Esophagus squamous epithelium (tissue), 5 donors: Measurements from ENCODE around the gene DAPK1. TPM values are rescaled to one million over a fixed set of nuclear protein-coding genes. Genes with fewer than 3 reads are reported as not detected.

Experiments
- DNase-seq: peaks from one replicate; lab custom pipeline; 2025; lab: John Stamatoyannopoulos, UW
- H3K27ac ChIP-seq, 4 donors: fragments of 200-600 bp; sonication (generic); one replicate each; pipeline ENCODE4 v1.5.1; 2016 to 2019; ENCODE audit warnings: mild to moderate bottlenecking in 1 of 4
- H3K27me3 ChIP-seq, 4 donors: fragments of 200-600 bp; sonication (generic); 1 replicate in 3 of 4; 2 replicates in 1 of 4; pipeline versions ENCODE4 v1.5.1 to v1.6.0; 2017 to 2021; ENCODE audit warnings: antibody characterized with exemption in 1 of 4
- H3K36me3 ChIP-seq, 3 donors: fragments of 200-600 bp; sonication (generic); one replicate each; pipeline ENCODE4 v1.5.1; 2016 to 2019
- H3K4me1 ChIP-seq, 3 donors: fragments of 200-600 bp; sonication (generic); one replicate each; pipeline ENCODE4 v1.5.1; 2017 to 2019
- H3K4me3 ChIP-seq, 4 donors: fragments of 200-600 bp; sonication (generic); 1 replicate in 3 of 4; 2 replicates in 1 of 4; pipeline ENCODE4 v1.5.1; 2016 to 2019; ENCODE audit warnings: mild to moderate bottlenecking in 2 of 4, moderate library complexity in 1 of 4
- H3K9me3 ChIP-seq, 3 donors: fragments of 200-600 bp; sonication (generic); one replicate each; pipeline ENCODE4 v1.5.1; 2016 to 2019
- CTCF ChIP-seq, 6 experiments: fragments of 450-650 bp in 4 of 6; fragments of 200-600 bp in 2 of 6; sonication (generic) in 2 of 6; IDR thresholded peaks; one replicate each; pipeline ENCODE4 v1.5.1; 2016 to 2019; ENCODE audit warnings: antibody characterized with exemption in 6 of 6, mild to moderate bottlenecking in 4 of 6, moderate library complexity in 4 of 6
- POLR2A ChIP-seq, 4 donors: fragments of 450-650 bp; IDR thresholded peaks; one replicate each; pipeline ENCODE4 v1.6.1; 2017; ENCODE audit warnings: antibody characterized with exemption in 4 of 4, mild to moderate bottlenecking in 4 of 4, moderate library complexity in 3 of 4
- WGBS, 2 donors: methylation state at CpG; one replicate each; pipeline ENCODE4 v1.1.5; 2018; 5-methylcytosine and 5-hydroxymethylcytosine counted together
- intact Hi-C: fragments of 100-400 bp; cut with DNase I; formaldehyde crosslinking; loops from one replicate; pipeline ENCODE4 v1.15.0; 2022
- total RNA-seq, 4 donors: library from RNA; depleted of rRNA; stranded (reverse); fragments of >200 nt; gene quantifications; one replicate each; pipeline ENCODE4 v1.1.0, GENCODE V29; 2016
- donor health status: DM: yes; HTN: yes; CAD: no.

Gene DAPK1
- total RNA-seq, 4 donors from 2014 or later: 2.2 to 14.5 (median 5.5) TPM

DNA sequence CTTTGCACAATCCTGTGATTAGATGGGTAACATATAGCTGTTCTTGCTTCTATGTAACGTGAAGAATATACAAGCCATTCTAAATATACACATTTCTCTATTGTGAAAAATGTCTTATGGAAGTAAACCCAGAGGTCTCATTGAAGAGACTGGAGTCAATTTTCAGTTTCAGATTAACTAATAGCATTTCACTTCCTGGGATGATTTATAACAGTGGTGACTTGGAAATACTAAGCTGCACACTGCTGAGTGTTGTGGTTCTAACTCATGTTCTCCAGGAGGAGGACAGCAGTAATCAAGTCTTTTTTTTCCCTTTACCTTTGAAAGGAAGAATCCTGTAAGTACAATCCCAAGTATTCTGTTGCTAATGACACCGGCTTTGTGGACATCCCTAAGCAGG is 231.6 kb downstream of the DAPK1 start:
- WGBS, 2 donors: 89 to 91% methylated on average over 2 of the region's 2 CpGs
- no peak for TF ChIP-seq POLR2A (IDR thresholded peaks at IDR 0.05)
- no peak for TF ChIP-seq CTCF (IDR thresholded peaks at IDR 0.05)
- intact Hi-C loops: no loop called here
- H3K4me1 ChIP-seq: peaks cover 4 to 38% (median 4%) of the 10 kb centered on the region in 3 donors
- peaks cover 0 to 31% (median 0%) of the 10 kb centered on the region in 3 donors for H3K36me3 ChIP-seq
- DNase-seq: no peak
- no peak overlapping the region for H3K27ac ChIP-seq
- no peaks in the 10 kb centered on the region for H3K9me3 ChIP-seq
- H3K4me3 ChIP-seq: no peak overlapping the region
- peaks cover 0 to 8% (median 0%) of the 10 kb centered on the region in 4 donors for H3K27me3 ChIP-seq

- TF ChIP-seq CTCF (IDR thresholded peaks at IDR 0.05): no peak
- TF ChIP-seq POLR2A (IDR thresholded peaks at IDR 0.05): no peak
- Histone ChIP-seq H3K4me1 (peaks cover 4 to 26% (median 4%) of the 10 kb centered on the region in 3 donors), H3K9me3 (no peaks in the 10 kb centered on the region), H3K27ac (no peak overlapping the region), H3K36me3 (peaks cover 0 to 31% (median 0%) of the 10 kb centered on the region in 3 donors), H3K27me3 (peaks cover 0 to 6% (median 0%) of the 10 kb centered on the region in 4 donors), H3K4me3 (no peak overlapping the region)
- intact Hi-C loops: no loop called here
- DNase-seq: no peak
- WGBS, 2 donors: 82 to 87% methylated on average over 2 of the region's 2 CpGs
Measured at GRCh38 chr9:87731321-87731720, 233.7 kb downstream of the DAPK1 start.

- 50 to 86% methylated on average over 1 of the region's 1 CpG for WGBS, 2 donors
- intact Hi-C loops: no loop called here
- Histone ChIP-seq H3K27ac (no peak overlapping the region), H3K9me3 (no peaks in the 10 kb centered on the region), H3K4me1 (peaks cover 0 to 15% (median 0%) of the 10 kb centered on the region in 3 donors), H3K27me3 (peaks cover 0 to 6% (median 0%) of the 10 kb centered on the region in 4 donors), H3K36me3 (peaks cover 0 to 31% (median 0%) of the 10 kb centered on the region in 3 donors), H3K4me3 (no peak overlapping the region)
- no peak for DNase-seq
- TF ChIP-seq CTCF (IDR thresholded peaks at IDR 0.05): no peak
- TF ChIP-seq POLR2A (IDR thresholded peaks at IDR 0.05): no peak
Measured at GRCh38 chr9:87732344-87732743, 234.7 kb downstream of the DAPK1 start.

- Histone ChIP-seq H3K4me1 (peaks cover 0 to 11% (median 0%) of the 10 kb centered on the region in 3 donors), H3K4me3 (no peak overlapping the region), H3K9me3 (no peaks in the 10 kb centered on the region), H3K27me3 (peaks cover 0 to 6% (median 0%) of the 10 kb centered on the region in 4 donors), H3K36me3 (peaks cover 0 to 31% (median 0%) of the 10 kb centered on the region in 3 donors), H3K27ac (no peak overlapping the region)
- no peak for DNase-seq
- 69 to 70% methylated on average over 3 of the region's 3 CpGs for WGBS, 2 donors
- TF ChIP-seq POLR2A (IDR thresholded peaks at IDR 0.05): no peak
- no peak for TF ChIP-seq CTCF (IDR thresholded peaks at IDR 0.05)
- intact Hi-C loops: no loop called here
Measured at GRCh38 chr9:87732756-87733155, 235.1 kb downstream of the DAPK1 start.

- intact Hi-C loops: no loop called here
- H3K27me3 ChIP-seq: peaks cover 0 to 6% (median 0%) of the 10 kb centered on the region in 4 donors
- H3K4me1 ChIP-seq: peaks cover 0 to 4% (median 0%) of the 10 kb centered on the region in 3 donors
- no peak overlapping the region for H3K4me3 ChIP-seq
- WGBS, 2 donors: 86 to 87% methylated on average over 7 of the region's 7 CpGs
- peaks cover 0 to 28% (median 0%) of the 10 kb centered on the region in 3 donors for H3K36me3 ChIP-seq
- DNase-seq: no peak
- H3K27ac ChIP-seq: no peak overlapping the region
- TF ChIP-seq CTCF (IDR thresholded peaks at IDR 0.05) (no peak), POLR2A (IDR thresholded peaks at IDR 0.05) (no peak)
- H3K9me3 ChIP-seq: no peaks in the 10 kb centered on the region
Measured at GRCh38 chr9:87733273-87734052, 235.8 kb downstream of the DAPK1 start.
